ENCODE measurements around the gene PTGR2.

DNA sequence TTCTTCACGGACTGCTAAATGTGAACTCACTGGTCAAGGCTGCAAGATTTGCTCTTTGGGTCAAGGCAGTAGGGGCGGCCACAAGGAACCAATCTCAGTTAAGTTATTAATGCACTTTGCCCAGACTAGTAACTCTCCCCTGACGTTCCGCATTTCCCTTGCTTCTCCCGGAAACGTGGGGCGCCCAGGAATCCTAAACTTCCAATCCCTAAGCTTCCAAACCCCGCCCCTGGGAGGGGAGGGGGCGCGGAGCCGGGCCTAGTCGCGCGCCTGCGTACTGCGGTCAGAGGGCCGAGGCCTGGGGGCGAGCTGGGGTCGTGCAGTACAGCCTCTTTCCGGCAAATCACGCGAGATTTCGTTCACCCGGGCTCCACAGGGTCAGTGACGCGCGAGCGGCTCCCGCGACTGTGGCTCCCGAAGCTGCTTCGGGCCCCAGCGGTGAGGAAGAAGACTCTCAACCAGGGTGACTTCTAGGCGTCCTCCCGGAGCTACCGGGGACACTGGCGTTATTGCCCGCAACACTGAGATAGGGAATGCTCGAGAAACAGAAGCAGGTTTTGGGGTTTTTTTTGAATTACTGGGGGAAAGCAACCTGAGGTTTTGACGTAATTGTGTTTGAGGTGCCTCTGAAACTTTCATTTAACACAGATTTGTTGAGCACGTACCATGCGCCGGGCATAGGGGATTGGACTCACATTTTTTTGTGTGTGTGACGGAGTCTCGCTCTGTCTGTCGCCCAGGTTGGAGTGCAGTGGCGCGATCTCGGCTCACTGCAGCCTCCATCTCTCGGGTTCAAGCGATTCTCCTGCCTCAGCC, at the start of gene PTGR2:
- TF ChIP-seq, protein P1, sequence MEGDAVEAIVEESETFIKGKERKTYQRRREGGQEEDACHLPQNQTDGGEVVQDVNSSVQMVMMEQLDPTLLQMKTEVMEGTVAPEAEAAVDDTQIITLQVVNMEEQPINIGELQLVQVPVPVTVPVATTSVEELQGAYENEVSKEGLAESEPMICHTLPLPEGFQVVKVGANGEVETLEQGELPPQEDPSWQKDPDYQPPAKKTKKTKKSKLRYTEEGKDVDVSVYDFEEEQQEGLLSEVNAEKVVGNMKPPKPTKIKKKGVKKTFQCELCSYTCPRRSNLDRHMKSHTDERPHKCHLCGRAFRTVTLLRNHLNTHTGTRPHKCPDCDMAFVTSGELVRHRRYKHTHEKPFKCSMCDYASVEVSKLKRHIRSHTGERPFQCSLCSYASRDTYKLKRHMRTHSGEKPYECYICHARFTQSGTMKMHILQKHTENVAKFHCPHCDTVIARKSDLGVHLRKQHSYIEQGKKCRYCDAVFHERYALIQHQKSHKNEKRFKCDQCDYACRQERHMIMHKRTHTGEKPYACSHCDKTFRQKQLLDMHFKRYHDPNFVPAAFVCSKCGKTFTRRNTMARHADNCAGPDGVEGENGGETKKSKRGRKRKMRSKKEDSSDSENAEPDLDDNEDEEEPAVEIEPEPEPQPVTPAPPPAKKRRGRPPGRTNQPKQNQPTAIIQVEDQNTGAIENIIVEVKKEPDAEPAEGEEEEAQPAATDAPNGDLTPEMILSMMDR (IDR thresholded peaks at IDR 0.05; ENCODE audit: poor library complexity), result no peak
- TF ChIP-seq EZH2 (IDR thresholded peaks at IDR 0.05; ENCODE audit: borderline replicate concordance), result no peak

Data from hepatocyte (in vitro differentiated cells).